ENCODE results near the gene CCDC92.

GRCh38 chr12:123966596-123966995 is 6.0 kb downstream of the CCDC92 start:
- TF ChIP-seq, protein P1, sequence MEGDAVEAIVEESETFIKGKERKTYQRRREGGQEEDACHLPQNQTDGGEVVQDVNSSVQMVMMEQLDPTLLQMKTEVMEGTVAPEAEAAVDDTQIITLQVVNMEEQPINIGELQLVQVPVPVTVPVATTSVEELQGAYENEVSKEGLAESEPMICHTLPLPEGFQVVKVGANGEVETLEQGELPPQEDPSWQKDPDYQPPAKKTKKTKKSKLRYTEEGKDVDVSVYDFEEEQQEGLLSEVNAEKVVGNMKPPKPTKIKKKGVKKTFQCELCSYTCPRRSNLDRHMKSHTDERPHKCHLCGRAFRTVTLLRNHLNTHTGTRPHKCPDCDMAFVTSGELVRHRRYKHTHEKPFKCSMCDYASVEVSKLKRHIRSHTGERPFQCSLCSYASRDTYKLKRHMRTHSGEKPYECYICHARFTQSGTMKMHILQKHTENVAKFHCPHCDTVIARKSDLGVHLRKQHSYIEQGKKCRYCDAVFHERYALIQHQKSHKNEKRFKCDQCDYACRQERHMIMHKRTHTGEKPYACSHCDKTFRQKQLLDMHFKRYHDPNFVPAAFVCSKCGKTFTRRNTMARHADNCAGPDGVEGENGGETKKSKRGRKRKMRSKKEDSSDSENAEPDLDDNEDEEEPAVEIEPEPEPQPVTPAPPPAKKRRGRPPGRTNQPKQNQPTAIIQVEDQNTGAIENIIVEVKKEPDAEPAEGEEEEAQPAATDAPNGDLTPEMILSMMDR (IDR thresholded peaks at IDR 0.05): no peak
- no peak for TF ChIP-seq POLR2A (IDR thresholded peaks at IDR 0.05)

Data from testis (tissue), 2 donors.